GM12891 (cell line): ENCODE results near the gene BTBD1.

Experiments used
- PAX5 ChIP-seq: IDR thresholded peaks from 2 replicates; pipeline ENCODE4 v1.6.1; 2011; ENCODE audit warnings: low read length, moderate library complexity, mild to moderate bottlenecking; ENCODE audit not compliant: insufficient read depth, severe bottlenecking
- POLR2A ChIP-seq: IDR thresholded peaks from 2 replicates; pipeline ENCODE4 v1.6.1; 2011; ENCODE audit warnings: low read depth, low read length, control low read depth
- TAF1 ChIP-seq: IDR thresholded peaks from 2 replicates; pipeline ENCODE4 v1.6.1; 2011; ENCODE audit warnings: low read depth, low read length, control low read depth

DNA sequence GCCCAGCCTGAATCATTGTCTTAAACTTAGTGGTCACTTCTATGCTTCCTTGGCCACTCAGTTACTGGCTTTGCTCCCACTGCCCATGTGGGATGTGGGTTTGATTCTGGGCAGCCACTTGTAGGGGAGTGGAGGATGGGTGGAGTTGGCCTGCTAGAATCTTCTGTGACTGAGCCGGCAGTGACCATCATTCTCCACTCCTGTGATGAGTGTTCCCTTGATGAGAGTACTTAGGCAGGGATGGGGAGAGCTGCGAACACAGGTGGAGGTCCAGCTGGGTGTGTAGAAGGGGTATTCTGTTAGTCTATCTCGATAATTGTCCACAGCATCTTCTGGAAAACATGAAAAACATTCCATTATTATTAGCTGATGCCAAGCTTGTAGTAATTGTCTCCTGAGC is 48.4 kb upstream of the BTBD1 start:
- TF ChIP-seq POLR2A (no peak), TAF1 (no peak), PAX5 (no peak)
